NCI-H1930 (cell line): Measurements from ENCODE around the gene FOXD3.
A peak's percentile ranks its signal among the peaks of the same experiment; 100 is the strongest.
"Not testable (repeated sequence)": the region's sequence is repeated elsewhere in the genome, so short reads cannot be mapped to it uniquely, and the experiment has no call there.

Source experiments
- DNase-seq, 2 experiments: peaks; one replicate each; lab custom pipeline; 2025; lab: John Stamatoyannopoulos, UW

Gene FOXD3

GRCh38 chr1:63321066-63321784, 1.1 kb upstream of the FOXD3 start:
- DNase-seq, result no peak

- DNase-seq, result no peak
These were observed 618 bp upstream of the FOXD3 start for GRCh38 chr1:63321785-63322113.

GRCh38 chr1:63322944-63323864, 837 bp downstream of the FOXD3 start:
- peak; percentile 75 to 79 for DNase-seq

GRCh38 chr1:63323865-63324778, 1.8 kb downstream of the FOXD3 start:
- DNase-seq, result peak; percentile 12 to 71

- DNase-seq, result no peak
These were observed 2.4 kb downstream of the FOXD3 start for GRCh38 chr1:63324779-63325119.

GRCh38 chr1:63325279-63325985, 3.1 kb downstream of the FOXD3 start:
- DNase-seq, result no peak

- no peak for DNase-seq
These were observed 3.7 kb downstream of the FOXD3 start for GRCh38 chr1:63326106-63326472.

GRCh38 chr1:63326473-63327380, 4.4 kb downstream of the FOXD3 start:
- no peak for DNase-seq

- peak in 1 of 2 experiments; percentile 26 for DNase-seq
These were observed 5.2 kb downstream of the FOXD3 start for GRCh38 chr1:63327417-63328054.

GRCh38 chr1:63328122-63328521, 5.8 kb downstream of the FOXD3 start:
- DNase-seq, result no peak

- no peak for DNase-seq
These were observed 6.4 kb downstream of the FOXD3 start for GRCh38 chr1:63328781-63329180.

- no peak for DNase-seq
These were observed 7.4 kb downstream of the FOXD3 start for GRCh38 chr1:63329621-63330330.

GRCh38 chr1:63330331-63330916, 8.1 kb downstream of the FOXD3 start:
- no peak for DNase-seq

GRCh38 chr1:63342402-63342801, 20.0 kb downstream of the FOXD3 start:
- no peak for DNase-seq

GRCh38 chr1:63343922-63344321, 21.6 kb downstream of the FOXD3 start:
- no peak for DNase-seq

GRCh38 chr1:63350320-63350719, 28.0 kb downstream of the FOXD3 start:
- no peak for DNase-seq

- no peak for DNase-seq
These were observed 30.4 kb downstream of the FOXD3 start for GRCh38 chr1:63352736-63353135.

- not testable (repeated sequence) for DNase-seq
These were observed 33.9 kb downstream of the FOXD3 start for GRCh38 chr1:63356234-63356633.

GRCh38 chr1:63359561-63359960, 37.2 kb downstream of the FOXD3 start:
- no peak for DNase-seq
